GM19395 (cell line): ENCODE results near the gene KLHL7.
"Not testable (repeated sequence)": the region's sequence is repeated elsewhere in the genome, so short reads cannot be mapped to it uniquely, and the experiment has no call there.

Experiments used
- ATAC-seq: cut with Tn5 transposase; IDR thresholded peaks from one replicate; pipeline ENCODE4 v1.9.1; 2021; ENCODE audit warnings: mild to moderate bottlenecking, moderate library complexity; ENCODE audit not compliant: unreplicated experiment

Gene KLHL7

DNA sequence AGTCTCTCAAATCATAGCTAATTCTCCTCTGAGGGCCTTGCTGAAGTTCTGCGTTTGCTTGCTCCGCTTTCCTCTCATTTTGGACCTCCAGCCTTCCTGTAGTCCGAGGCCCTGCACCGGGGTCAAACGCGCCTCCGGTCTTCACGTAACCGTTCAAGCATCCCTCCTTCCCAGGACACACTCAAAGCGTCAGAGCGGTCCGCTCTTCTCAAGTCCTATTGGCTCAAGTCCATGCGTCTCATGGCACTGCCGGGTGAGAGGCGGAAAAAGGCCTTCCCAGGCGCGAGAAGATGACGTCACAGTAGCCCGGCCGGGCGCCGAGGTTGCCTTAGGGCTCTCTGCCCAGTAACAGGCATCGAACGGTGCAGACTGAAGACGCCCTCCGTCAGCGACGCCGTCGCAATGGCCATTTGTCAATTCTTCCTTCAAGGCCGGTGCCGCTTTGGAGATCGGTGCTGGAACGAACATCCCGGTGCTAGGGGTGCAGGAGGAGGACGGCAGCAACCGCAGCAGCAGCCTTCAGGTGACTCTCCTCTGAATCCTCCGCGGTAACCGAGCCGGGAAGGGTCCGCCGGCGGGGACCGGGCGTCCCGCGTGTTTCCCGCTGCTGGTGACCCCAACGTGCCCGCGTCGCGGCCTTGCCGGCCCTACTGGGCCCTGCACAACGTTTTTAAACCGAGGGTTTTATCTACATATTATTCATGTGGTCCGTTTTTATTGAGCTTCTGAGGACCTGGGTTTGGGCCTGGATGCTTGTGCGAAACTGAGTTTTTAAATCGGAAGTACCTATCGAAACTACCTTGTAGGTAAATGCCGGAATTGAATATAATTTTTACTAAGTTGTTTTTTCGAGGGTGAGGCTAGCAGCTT, 76.3 kb downstream of the KLHL7 start, which contains the start of gene NUP42:
TSS of gene NUP42 (plus strand) at position 365 of the 870 bp plus-strand sequence. CDS start at position 403, 38 bp downstream.
- peak; percentile 98 for ATAC-seq

DNA sequence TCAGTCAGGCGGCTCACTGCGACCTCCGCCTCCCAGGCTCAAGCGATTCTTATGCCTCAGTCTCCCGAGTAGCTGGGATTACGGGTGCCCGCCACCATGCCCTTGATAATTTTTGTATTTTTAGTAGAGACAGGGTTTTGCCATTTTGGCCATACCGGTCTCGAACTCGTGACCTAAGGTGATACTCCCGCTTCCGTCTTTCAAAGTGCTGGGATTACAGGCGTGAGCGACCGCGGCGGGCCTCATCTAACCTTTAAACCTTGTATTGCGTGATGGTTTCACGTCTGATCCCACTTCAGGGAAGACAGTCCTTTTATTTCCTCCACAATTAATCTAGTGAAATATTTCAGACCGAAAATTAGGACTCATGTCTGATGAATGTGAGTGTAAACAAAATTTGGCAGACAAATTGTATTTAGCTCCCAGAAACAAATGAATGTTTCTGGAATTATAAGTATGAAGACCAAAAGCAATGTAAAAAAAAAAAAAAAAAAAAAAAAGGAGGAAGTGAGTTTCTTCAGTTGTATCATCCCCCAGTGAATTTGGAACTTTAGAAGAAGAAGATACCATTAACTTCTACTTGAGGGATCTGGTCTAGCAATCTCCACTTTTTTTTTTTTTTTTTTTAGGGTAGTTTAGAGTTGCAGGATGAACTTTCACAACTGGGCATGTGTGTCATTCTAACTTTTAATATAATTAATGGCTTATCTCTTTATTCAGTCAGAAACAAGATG, 77.9 kb downstream of the KLHL7 start:
- ATAC-seq, result no peak

DNA sequence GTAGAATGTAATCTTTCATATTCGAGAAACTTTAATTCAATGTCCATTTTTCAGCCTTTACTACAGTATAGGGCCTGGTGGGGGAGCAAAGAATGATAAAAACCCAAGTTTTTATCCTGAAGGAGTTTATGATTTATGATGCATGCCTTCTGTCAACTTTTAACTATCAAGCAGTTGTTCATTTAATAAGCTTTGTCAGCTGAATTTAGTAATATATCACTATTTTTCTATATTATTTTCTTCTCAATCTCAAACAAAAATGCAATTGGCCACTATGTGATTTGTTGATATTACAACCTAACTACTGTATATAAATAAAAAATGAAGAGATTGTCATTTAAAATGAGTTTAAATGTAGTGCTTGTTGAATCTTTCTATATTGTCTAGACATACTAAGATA, 78.7 kb downstream of the KLHL7 start:
- no peak for ATAC-seq

DNA sequence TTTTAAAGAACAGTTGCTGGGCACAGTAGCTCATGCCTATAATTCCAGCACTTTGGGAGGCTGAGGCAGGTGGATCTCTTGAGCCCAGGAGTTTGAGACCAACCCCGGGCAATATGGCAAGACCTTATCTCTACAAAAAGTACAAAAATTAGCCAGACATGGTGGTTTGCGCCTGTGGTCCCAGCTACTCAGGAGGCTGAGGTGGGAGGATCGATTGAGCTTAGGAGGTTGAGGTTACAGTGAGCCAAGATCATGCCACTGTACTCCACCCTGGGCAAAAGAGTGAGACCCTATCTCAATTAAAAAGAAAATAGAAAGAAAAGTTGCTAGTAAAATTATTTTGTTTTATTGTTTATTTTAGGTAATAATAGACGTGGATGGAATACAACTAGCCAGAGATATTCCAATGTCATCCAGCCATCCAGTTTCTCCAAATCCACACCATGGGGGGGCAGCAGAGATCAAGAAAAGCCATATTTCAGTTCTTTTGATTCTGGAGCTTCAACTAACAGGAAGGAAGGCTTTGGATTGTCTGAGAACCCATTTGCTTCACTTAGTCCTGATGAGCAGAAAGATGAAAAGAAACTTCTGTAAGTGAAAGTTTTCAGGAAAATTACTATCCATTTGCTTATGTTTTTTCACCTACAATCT, 79.2 kb downstream of the KLHL7 start:
- ATAC-seq, result no peak

DNA sequence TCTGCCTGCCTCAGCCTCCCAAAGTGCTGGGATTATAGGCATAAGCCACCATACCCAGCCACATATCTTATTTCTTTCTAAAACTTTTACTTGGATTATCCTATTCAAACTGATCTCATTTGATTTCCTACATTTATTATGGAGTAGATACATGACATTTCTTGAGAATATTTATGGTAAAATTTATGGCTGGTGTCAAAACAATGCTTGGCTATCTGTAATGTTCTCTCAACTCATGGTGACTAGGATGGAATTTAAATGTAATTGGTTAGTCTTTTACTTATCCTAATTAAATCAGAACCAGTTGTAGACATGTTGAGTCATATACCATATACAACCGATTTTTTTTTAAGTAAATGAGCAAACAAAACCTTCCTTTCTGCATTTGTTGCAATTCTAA, 80.4 kb downstream of the KLHL7 start:
- ATAC-seq, result no peak

DNA sequence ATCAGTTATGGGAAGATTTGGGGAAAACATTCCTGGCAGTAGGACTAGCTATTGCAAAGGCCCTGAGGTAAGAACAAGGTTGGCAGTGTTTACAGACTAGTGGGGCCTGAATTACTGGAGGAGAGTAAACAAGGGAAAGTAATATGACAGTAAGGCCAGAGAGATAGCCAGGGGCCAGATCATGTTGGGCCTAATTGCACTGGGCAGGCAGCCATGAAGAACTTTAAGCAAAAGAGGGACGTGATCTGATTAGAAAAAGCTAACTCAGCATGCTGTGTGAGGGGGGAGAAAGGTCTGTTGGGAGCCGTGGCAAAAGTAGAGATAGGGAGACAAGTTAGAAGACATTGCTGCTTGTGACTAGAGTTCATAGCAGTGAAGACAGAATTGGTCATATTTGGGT, 85.4 kb downstream of the KLHL7 start:
- ATAC-seq, result no peak

DNA sequence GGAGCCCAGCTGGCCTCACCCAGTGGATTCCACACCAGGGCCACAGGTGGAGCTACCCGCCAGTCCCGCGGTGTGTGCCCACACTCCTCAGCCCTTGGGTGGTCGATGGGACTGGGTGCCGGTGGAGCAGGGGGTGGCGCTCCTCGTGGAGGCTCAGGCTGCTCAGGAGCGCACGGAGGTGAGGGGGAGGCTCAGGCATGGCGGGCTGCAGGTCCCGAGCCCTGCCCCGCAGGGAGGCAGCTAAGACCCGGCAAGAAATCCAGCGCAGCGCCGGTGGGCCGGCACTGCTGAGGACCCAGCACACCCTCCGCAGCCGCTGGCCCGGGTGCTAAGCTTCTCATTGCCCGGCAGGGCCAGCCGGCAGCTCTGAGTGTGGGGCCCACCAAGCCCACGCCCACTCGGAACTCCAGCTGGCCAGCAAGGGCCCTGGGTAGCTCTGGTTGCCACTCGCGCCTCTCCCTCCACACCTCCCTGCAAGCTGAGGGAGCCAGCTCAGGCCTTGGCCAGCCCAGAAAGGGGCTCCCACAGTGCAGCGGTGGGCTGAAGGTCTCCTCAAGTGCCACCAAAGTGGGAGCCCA, 88.2 kb downstream of the KLHL7 start:
- not testable (repeated sequence) for ATAC-seq

DNA sequence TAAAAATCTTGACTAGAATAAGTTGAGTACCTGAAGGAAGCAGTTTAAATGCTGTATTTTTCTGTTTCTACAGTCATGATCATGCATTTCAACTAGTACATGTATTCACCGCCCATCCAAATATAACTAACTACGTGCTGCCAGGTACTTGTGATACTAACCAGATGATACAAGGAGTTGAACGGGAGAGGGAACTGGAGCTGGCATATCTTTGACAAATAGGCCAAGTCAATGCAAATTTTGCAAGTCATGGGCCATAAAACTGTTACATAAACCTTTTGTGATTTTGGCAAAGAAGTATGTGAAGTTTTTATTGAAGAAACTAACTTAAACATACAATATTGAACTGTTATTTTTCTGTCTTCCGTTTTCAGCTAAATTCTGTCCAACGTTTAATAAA, 90.7 kb downstream of the KLHL7 start:
- no peak for ATAC-seq

DNA sequence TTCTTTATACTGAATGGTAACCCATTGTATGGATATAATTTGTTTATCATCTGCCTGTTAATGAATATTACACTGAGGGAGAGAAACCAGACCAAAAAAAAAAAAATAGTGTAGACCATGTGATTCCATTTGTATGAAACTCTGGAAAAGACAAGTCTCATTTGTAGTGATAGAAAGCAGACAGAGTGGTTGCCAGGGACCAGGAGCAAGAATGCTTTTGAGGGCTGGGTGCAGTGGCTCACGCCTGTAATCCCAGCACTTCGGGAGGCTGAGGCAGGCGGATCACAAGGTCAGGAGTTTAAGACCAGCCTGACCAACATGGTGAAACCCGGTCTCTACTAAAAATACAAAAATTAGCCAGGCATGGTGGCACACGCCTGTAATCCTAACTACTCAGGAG, 92.2 kb downstream of the KLHL7 start:
- not testable (repeated sequence) for ATAC-seq

DNA sequence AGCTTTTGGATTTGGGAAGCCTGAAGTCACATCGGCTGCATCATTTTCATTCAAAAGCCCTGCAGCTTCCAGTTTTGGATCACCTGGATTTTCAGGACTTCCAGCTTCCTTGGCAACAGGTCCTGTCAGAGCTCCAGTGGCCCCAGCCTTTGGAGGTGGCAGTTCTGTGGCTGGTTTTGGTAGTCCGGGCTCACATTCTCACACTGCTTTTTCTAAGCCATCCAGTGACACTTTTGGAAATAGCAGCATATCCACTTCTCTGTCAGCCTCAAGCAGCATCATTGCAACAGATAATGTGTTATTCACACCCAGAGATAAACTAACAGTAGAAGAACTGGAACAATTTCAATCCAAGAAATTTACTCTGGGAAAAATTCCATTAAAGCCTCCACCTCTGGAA, 94.7 kb downstream of the KLHL7 start:
- ATAC-seq, result no peak

DNA sequence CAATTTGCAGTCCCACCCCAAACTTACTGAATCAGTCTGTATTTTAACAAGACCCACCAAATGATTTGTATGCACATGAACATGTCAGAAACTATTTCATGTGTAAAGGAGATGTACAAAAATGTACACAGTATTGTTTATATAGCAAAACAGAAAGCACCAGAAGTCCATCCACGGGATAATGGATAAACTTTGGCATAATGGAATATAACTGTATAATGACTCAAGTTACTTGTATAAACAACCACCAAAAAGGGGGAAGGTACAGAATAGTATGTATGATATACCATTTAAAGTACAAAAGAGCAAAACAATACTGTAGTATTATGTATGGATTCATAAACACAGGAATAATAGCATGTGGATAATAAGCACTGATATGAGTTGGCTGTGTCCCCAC, 98.7 kb downstream of the KLHL7 start:
- ATAC-seq, result no peak

DNA sequence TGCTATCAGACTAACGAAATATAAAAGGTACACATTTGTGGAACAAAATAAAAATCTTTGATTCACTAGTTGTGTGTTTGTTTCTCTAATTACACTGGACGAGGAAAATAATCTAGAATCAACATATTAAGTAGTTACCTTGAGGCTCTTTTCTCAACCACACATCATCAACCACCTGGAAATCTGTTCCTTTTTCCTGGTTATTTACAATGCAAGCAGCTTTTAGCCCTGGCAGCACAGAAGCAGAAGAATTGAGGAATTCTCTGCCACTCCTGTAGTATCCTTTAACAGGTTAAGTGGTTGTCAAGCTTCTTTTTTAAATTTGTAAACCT, 100.0 kb downstream of the KLHL7 start:
- ATAC-seq, result no peak

DNA sequence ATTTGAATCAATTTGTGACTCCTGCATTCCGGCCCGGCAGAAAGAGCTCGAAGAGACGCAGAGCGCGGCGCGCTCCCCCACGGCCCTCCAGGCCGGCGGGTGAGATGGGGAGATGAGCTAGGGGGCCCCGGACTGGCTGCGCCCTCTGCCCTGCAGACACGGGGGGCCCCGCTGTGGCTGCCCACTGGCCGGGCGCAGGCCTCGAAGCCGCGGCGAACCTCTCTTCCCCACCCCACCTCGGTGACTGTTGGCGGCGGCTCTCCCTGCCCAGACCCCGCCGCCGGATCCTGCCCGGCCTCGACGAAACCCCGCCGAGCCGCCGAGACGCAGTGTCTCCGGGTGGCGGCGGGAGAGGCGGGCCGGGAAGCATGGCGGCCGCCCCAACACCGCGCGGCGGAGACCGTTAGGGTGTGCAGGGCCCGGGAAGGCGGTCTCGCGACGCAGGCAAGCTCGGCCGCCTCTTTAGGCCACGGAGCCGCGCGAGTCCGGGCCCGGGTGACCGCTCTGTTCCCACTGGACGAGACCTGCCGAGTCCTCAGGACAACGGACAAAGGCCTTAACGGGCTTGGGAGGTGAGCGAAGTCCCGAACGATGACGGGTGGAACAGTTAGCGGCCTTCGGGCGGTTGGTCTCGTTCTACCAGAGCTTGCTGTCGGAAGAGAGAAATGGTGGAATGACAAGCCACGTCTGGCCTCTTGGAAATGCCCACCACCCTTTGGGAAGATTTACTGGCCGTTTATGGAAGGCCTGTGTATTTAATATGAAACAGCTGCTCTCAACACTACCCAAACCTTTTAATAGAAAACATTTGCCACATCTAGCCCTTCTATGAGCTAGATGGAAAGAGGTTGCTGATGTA, 100.6 kb downstream of the KLHL7 start:
- ATAC-seq, result no peak

DNA sequence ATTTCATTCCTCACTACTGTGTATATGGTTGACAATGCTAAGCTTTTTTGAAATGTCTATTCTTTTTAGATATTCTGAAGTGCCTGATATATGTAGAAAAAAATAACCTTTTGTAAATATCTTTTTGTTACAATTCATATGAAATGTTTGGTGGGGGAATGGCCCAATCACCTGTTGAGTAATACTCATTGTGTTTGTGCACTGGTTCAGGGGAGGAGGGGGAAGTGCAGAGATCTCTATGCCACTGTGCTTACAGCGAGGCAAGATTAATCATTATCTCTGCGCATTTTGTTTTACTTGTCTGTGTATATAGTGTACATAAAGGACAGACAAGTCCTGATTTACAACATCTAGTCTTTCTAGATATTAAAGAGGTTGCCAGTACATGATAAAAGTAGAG, 101.4 kb downstream of the KLHL7 start:
- ATAC-seq, result no peak

DNA sequence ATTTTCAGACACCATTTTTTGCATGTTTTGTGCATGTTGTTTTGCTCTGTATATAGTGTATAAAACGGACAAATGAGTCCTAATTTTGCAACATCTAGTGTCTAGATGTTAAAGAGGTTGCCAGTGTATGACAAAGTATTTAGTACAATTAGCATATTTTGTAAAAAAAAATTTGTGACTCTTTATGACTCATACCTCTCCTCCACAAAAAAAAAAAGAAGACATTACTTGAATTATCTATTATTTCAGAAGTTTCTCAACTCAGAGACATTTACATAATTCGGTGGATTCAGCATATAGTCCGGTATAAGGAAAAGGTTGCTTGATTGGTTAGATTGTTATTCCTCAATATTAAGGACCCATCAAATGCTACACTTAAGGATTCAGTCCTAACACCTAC, 102.3 kb downstream of the KLHL7 start:
- ATAC-seq, result no peak

DNA sequence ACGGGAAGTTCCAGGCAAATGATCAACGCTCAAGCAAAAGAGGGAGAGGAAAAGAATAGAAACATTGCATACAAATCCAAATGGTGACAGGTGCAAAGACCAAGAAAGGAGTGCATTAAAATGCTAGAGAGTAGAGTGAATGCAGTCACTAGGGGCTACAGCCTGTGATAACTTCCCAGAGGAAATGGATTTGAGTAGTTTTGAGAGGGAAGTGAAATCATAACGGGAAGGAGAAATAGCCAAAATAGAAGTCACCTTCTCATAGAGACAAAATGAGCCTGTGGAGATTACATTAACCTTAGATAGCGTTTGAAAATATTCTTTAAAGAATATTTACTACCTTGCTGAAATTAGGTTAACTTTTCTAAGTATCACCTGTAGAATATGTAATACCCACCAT, 102.7 kb downstream of the KLHL7 start:
- ATAC-seq, result no peak

DNA sequence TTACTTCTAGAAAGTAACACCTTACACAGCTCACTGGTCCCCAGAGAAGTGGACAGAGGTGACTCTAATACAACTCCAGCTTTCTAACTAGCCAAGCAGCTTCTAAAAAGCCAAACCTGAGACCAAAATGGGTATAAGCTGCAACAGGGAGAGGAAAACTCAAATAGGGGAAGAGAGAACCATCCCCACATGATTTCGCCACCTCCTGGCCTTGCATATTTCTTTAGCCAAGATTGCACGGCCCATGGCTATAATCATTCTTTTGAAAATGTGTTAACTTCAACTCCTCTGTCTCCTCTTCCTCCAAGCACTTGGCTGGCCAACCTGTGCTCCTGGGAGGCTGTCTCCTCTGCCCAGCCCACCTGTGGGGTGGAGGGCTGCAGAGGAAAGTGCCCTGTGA, 104.9 kb downstream of the KLHL7 start:
- no peak for ATAC-seq

DNA sequence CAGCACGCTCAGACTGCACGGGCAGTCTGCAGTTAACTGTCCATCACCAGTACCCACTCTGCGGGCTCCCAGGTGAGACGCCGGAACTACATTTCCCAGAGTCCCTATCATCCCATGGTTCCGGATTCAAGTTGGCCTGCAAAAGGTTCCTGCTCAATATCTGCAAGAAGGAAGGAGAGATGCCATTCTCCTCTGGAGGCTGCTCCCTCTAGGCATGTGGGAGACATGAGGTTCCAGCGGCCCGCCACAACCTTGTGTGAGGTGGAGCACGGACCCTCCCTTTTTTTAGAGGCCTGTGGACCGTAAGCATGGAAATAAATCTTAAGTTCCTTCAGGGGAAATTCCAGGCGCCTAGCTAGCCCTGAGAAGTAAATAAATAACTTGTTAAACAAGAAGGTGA, 106.0 kb downstream of the KLHL7 start:
- no peak for ATAC-seq

DNA sequence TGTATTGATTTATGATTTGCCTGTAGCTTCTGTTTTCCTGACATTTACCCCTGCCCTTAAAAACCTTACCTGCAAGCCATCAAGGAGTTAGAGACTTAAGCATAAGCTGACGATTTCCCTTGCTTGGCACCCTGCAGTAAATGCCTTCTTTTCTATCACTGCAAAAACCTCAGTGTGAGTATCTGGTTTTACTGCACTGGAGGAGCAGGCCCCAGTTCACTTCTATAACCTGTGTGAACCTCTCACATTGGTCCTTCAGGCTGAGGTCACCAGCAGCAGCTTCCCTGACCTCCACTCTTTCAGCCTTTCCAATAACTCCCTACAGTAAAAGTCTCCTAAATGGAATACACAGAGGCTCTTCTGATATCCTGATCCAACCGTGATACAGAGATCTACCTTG, 106.8 kb downstream of the KLHL7 start:
- no peak for ATAC-seq

DNA sequence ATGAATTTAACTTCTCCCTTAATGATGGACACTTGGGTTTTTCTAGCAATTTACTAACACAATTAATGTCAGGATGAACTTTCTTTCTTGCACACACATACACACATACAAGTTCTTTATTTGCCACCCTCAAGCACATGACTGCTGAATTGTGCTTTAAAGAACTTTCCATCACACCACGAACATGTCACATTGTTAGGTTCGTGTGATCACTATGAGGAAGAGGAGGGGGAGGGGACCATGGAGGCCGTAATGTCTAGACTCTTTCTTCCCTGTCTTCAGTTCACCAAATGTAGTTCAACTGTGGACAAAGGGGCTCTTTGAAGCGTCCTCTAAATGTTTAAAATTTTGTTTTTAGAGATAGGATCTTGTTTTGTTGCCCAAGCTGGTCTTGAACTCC, 107.3 kb downstream of the KLHL7 start:
- no peak for ATAC-seq

DNA sequence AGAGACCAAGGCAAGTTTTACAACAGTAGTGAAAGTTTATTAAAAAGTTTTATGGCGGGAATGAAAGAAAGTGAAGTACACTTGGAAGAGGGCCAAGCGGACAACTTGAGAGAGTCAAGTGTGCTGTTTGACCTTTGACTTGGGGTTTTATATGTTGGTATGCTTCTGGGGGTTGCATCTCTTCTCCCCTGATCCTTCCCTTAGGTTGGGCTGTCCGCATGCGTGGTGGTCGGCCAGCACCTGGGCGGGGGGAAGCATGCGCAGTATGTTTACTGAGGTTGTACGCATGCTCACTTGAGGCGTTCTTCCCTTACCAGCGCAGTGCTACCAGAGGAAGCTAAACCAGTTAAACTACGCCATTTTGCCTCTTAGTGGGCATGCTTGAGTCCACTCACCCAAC, 108.2 kb downstream of the KLHL7 start:
- no peak for ATAC-seq
